ENCODE data around the gene VWA3B.
A peak's percentile ranks its signal among the peaks of the same experiment; 100 is the strongest.
"Not testable (repeated sequence)": the region's sequence is repeated elsewhere in the genome, so short reads cannot be mapped to it uniquely, and the experiment has no call there.

VWA3B gene

GRCh38 chr2:98086491-98087446, at the start of gene VWA3B:
VWA3B (plus strand) TSS chr2:98087167; CDS start chr2:98093093, 5,926 bp downstream.
- peak; percentile 4 for DNase-seq (ENCODE audit: low read depth)

- DNase-seq (ENCODE audit: low read depth), result no peak
Measured at GRCh38 chr2:98037206-98037605, 49.8 kb upstream of the VWA3B start.

GRCh38 chr2:98037666-98038336, 49.2 kb upstream of the VWA3B start:
- no peak for DNase-seq (ENCODE audit: low read depth)

GRCh38 chr2:98039085-98039756, 47.7 kb upstream of the VWA3B start:
- DNase-seq (ENCODE audit: low read depth), result no peak

- no peak for DNase-seq (ENCODE audit: low read depth)
Measured at GRCh38 chr2:98040331-98040939, 46.5 kb upstream of the VWA3B start.

- no peak for DNase-seq (ENCODE audit: low read depth)
Measured at GRCh38 chr2:98043101-98043500, 43.9 kb upstream of the VWA3B start.

- not testable (repeated sequence) for DNase-seq (ENCODE audit: low read depth)
Measured at GRCh38 chr2:98044730-98045129, 42.2 kb upstream of the VWA3B start.

GRCh38 chr2:98050070-98050469, 36.9 kb upstream of the VWA3B start:
- no peak for DNase-seq (ENCODE audit: low read depth)

- DNase-seq (ENCODE audit: low read depth), result no peak
Measured at GRCh38 chr2:98058191-98058975, 28.6 kb upstream of the VWA3B start.

- no peak for DNase-seq (ENCODE audit: low read depth)
Measured at GRCh38 chr2:98060277-98060676, 26.7 kb upstream of the VWA3B start.

GRCh38 chr2:98063291-98063854, 23.6 kb upstream of the VWA3B start:
- no peak for DNase-seq (ENCODE audit: low read depth)

- DNase-seq (ENCODE audit: low read depth), result no peak
Measured at GRCh38 chr2:98065808-98066207, 21.2 kb upstream of the VWA3B start.

GRCh38 chr2:98067160-98067559, 19.8 kb upstream of the VWA3B start:
- DNase-seq (ENCODE audit: low read depth), result no peak

- no peak for DNase-seq (ENCODE audit: low read depth)
Measured at GRCh38 chr2:98070081-98070480, 16.9 kb upstream of the VWA3B start.

- no peak for DNase-seq (ENCODE audit: low read depth)
Measured at GRCh38 chr2:98072442-98072841, 14.5 kb upstream of the VWA3B start.

GRCh38 chr2:98078701-98079100, 8.3 kb upstream of the VWA3B start:
- no peak for DNase-seq (ENCODE audit: low read depth)

GRCh38 chr2:98084151-98084868, 2.7 kb upstream of the VWA3B start:
- no peak for DNase-seq (ENCODE audit: low read depth)

- no peak for DNase-seq (ENCODE audit: low read depth)
Measured at GRCh38 chr2:98084869-98085238, 2.1 kb upstream of the VWA3B start.

GRCh38 chr2:98085649-98086048, 1.3 kb upstream of the VWA3B start:
- no peak for DNase-seq (ENCODE audit: low read depth)

GRCh38 chr2:98087447-98088020, 567 bp downstream of the VWA3B start:
- DNase-seq (ENCODE audit: low read depth), result no peak

All from stimulated activated CD4-positive, alpha-beta T cell treated with anti-CD3 and anti-CD28 coated beads, Interleukin-2, amount 100 ng/mL, for 4 hours (primary cell).